OCI-LY1 (cell line): ENCODE results near the gene GAP43.

Source experiments
- H2AFZ ChIP-seq: fragments of 200-600 bp; sonication (generic), shearing (Covaris generic); 2 replicates; pipeline ENCODE4 v1.6.0; 2014; ENCODE audit warnings: antibody characterized with exemption, mild to moderate bottlenecking, low read length
- H3F3A ChIP-seq: fragments of 200-600 bp; sonication (generic), shearing (Covaris generic); 2 replicates; pipeline ENCODE4 v1.6.0; 2014; ENCODE audit warnings: mild to moderate bottlenecking, antibody characterized with exemption, low read length, moderate library complexity; ENCODE audit not compliant: insufficient read depth
- H3K27ac ChIP-seq: fragments of 200-600 bp; sonication (generic); 2 replicates; pipeline ENCODE4 v1.5.1; 2014; ENCODE audit warnings: low read length, mixed run types, mild to moderate bottlenecking, low read depth; ENCODE audit not compliant: poor library complexity, severe bottlenecking
- H3K27me3 ChIP-seq: fragments of 200-600 bp; sonication (generic); 2 replicates; pipeline ENCODE4 v1.6.0; 2014; ENCODE audit warnings: antibody characterized with exemption, mild to moderate bottlenecking, low read length, moderate library complexity; ENCODE audit not compliant: insufficient read depth
- H3K36me3 ChIP-seq: fragments of 200-600 bp; sonication (generic); 2 replicates; pipeline ENCODE4 v1.6.1; 2014; ENCODE audit warnings: mild to moderate bottlenecking, antibody characterized with exemption, low read length, moderate library complexity, mixed read lengths; ENCODE audit not compliant: insufficient read depth
- H3K4me1 ChIP-seq: fragments of 200-600 bp; sonication (generic); 2 replicates; pipeline ENCODE4 v1.5.1; 2014; ENCODE audit warnings: mild to moderate bottlenecking, low read length, moderate library complexity; ENCODE audit not compliant: insufficient read depth, severe bottlenecking
- H3K4me2 ChIP-seq: fragments of 200-600 bp; sonication (generic), shearing (Covaris generic); 2 replicates; pipeline ENCODE4 v1.6.1; 2014; ENCODE audit warnings: low read length
- H3K4me3 ChIP-seq: fragments of 200-600 bp; sonication (generic); 2 replicates; pipeline ENCODE4 v1.5.1; 2014; ENCODE audit warnings: low read length, low read depth, mild to moderate bottlenecking, mixed read lengths; ENCODE audit not compliant: poor library complexity, severe bottlenecking
- H3K79me2 ChIP-seq: fragments of 200-600 bp; shearing (Covaris generic); 2 replicates; pipeline ENCODE4 v1.6.1; 2016; ENCODE audit warnings: mixed run types, low read length, mixed read lengths; ENCODE audit not compliant: insufficient read depth
- H3K9ac ChIP-seq: fragments of 200-600 bp; sonication (generic), shearing (Covaris generic); 2 replicates; pipeline ENCODE4 v1.6.1; 2014; ENCODE audit warnings: mild to moderate bottlenecking, low read length, mixed read lengths
- H3K9me2 ChIP-seq: fragments of 200-600 bp; sonication (generic), shearing (Covaris generic); 2 replicates; pipeline ENCODE4 v1.6.1; 2014; ENCODE audit warnings: low read depth, mild to moderate bottlenecking, low read length, mixed read lengths
- H3K9me3 ChIP-seq: fragments of 200-600 bp; shearing (Covaris generic); 2 replicates; pipeline ENCODE4 v1.6.1; 2014; ENCODE audit warnings: low read length, mixed read lengths
- H4K20me1 ChIP-seq: fragments of 200-600 bp; sonication (generic), shearing (Covaris generic); 2 replicates; pipeline ENCODE4 v1.6.0; 2016; ENCODE audit warnings: mild to moderate bottlenecking, low read length; ENCODE audit not compliant: insufficient read depth
- CTCF ChIP-seq: fragments of 200-600 bp; sonication (generic), shearing (Covaris generic); IDR thresholded peaks from 2 replicates; pipeline ENCODE4 v1.5.1; 2017; ENCODE audit warnings: mild to moderate bottlenecking, antibody characterized with exemption, low read length, moderate library complexity, mixed read lengths
- EZH2 ChIP-seq: fragments of 200-600 bp; sonication (generic), shearing (Covaris generic); IDR thresholded peaks from 2 replicates; pipeline ENCODE4 v1.8.0; 2017; ENCODE audit warnings: borderline replicate concordance, mixed run types, mild to moderate bottlenecking, antibody characterized with exemption, low read length, moderate library complexity, mixed read lengths

GAP43 gene

GRCh38 chr3:115666081-115666480 lies 42.8 kb downstream of the GAP43 start:
- Histone ChIP-seq H3K36me3 (no peaks in the 10 kb centered on the region), H3K79me2 (no peaks in the 10 kb centered on the region)

DNA sequence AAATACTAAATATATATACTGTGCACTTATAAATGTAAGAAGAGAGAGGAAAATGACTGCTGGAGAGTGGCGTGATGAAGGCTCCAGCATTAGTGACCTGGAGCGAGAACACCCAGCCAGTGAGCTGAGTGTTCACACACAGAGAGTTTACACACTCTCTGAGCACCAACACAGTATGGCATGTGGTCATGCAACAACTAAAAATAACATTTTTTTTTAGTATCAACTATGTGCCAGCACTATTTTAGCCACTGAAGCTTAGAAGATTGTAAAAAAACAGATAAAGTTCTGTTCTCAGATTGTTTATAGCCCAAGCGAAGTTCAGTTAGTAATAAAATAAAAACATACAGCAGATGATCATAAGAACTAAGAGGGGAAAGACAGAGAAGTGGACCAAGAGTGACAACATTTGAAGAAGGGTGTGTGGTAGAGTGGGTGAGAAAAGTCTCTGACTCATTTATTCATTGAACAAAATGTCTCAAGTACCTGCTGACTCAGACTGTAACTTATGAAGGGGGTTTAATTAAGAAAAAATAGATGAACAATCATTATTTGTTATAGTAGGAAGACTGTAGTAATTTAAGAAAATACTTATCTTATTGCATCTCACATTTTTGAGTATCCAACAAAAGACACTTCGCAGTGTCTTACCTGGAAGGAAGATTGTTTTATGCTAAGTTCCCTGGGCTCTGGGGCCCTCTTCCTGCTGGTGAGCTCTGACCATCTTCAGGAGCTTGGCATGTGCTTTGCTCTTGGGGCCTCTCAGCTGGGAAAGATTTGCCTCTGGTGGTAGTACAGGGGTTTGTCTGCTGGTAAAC lies 43.8 kb downstream of the GAP43 start:
- H3K79me2 ChIP-seq: no peaks in the 10 kb centered on the region
- no peaks in the 10 kb centered on the region for H3K36me3 ChIP-seq
- no peaks in the 10 kb centered on the region for H3K9me2 ChIP-seq
- no peaks in the 10 kb centered on the region for H3K9me3 ChIP-seq
- no peak overlapping the region for H3K27ac ChIP-seq
- H3F3A ChIP-seq: no peaks in the 10 kb centered on the region
- H2AFZ ChIP-seq: no peak overlapping the region
- no peak overlapping the region for H3K9ac ChIP-seq
- no peak overlapping the region for H3K4me2 ChIP-seq
- no peak for TF ChIP-seq EZH2
- no peak for TF ChIP-seq CTCF
- no peaks in the 10 kb centered on the region for H3K27me3 ChIP-seq
- no peaks in the 10 kb centered on the region for H4K20me1 ChIP-seq
- H3K4me1 ChIP-seq: no peaks in the 10 kb centered on the region
- no peak overlapping the region for H3K4me3 ChIP-seq

More at GRCh38 chr3:115666081-115666480, 42.8 kb downstream of the GAP43 start:
- TF ChIP-seq CTCF (no peak), EZH2 (no peak)
- H3K27me3 ChIP-seq: no peaks in the 10 kb centered on the region
- no peak overlapping the region for H3K4me2 ChIP-seq
- H3F3A ChIP-seq: no peaks in the 10 kb centered on the region
- H3K4me1 ChIP-seq: no peaks in the 10 kb centered on the region
- H3K4me3 ChIP-seq: no peak overlapping the region
- no peaks in the 10 kb centered on the region for H4K20me1 ChIP-seq
- no peaks in the 10 kb centered on the region for H3K9me2 ChIP-seq
- no peak overlapping the region for H2AFZ ChIP-seq
- no peak overlapping the region for H3K27ac ChIP-seq
- no peaks in the 10 kb centered on the region for H3K9me3 ChIP-seq
- H3K9ac ChIP-seq: no peak overlapping the region

- Histone ChIP-seq H3K9me3 (no peaks in the 10 kb centered on the region), H3K9ac (no peak overlapping the region), H3K36me3 (no peaks in the 10 kb centered on the region), H3K4me1 (no peaks in the 10 kb centered on the region), H3K79me2 (no peaks in the 10 kb centered on the region), H4K20me1 (no peaks in the 10 kb centered on the region), H2AFZ (no peak overlapping the region), H3K4me2 (no peak overlapping the region), H3K9me2 (no peaks in the 10 kb centered on the region), H3K4me3 (no peak overlapping the region), H3K27me3 (no peaks in the 10 kb centered on the region), H3F3A (no peaks in the 10 kb centered on the region), H3K27ac (no peak overlapping the region)
- TF ChIP-seq EZH2 (no peak), CTCF (no peak)
Observed at GRCh38 chr3:115667738-115668065, 44.4 kb downstream of the GAP43 start.
